GM15510 (cell line): Measurements from ENCODE around the gene MACIR.

Experiments used
- POLR2A ChIP-seq: IDR thresholded peaks from 3 replicates; pipeline ENCODE4 v1.6.1; 2011; ENCODE audit warnings: borderline replicate concordance; ENCODE audit not compliant: insufficient read length; ENCODE audit errors: extremely low read depth

Gene MACIR

DNA sequence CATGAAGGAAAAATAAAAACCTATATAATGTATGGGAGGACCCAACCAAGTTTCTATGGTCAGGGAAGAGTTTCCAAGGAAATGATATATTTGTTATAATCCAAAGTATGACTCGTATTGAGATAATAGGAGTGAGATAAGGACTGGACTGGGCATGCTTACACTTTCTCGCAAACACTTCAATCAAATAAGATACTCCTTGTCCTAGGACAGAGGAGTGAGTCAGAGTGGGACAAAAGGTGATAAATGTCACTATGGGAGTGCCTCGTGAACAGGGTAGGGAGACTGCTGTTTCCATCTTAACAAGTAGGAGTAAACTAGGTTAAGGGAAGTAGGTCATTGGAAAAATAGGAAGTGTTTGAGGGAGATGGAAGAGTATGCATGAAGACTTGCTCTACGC, 47.2 kb downstream of the MACIR start:
- no peak for TF ChIP-seq POLR2A

- TF ChIP-seq POLR2A = no peak
Observed at GRCh38 chr5:103307470-103307869, 48.9 kb downstream of the MACIR start.

DNA sequence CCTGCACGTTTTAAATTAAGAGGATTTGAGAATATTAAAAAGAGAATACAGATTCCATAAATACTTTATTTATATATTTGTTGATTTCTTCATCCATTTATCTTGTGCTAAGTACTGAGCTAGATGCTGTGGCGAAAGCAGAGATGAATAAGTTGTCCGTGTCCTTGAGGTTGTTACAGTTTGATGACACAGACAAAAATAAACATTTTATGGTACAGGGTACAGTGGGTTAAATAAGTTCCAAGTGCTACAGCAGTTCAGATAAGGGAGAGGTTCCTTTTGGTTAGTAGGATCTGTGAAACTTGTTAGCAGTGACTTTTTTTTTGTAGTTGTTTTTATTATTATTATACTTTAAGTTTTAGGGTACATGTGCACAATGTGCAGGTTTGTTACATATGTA, 50.2 kb downstream of the MACIR start:
- no peak for TF ChIP-seq POLR2A

- TF ChIP-seq POLR2A = no peak
Observed at GRCh38 chr5:103313056-103313455, 54.5 kb downstream of the MACIR start.

DNA sequence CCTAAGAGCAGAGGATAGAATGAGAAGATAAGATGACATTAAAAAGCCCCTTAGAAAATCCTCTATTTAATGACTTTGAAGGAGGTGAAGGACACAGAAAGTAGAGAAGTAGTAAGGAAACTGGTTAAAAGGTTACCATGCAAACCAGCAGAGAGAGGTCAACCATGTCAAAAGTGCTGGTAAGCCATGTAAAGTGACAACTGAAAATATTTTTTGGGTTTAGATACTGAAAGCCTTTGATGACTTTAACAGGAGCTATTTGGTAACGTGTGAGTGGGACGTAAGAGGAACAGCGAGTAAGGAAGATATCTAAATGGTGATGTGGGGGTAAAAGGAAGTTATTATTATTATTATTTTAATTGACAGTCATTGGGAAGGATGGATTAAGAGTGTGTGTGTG, 56.9 kb downstream of the MACIR start:
- TF ChIP-seq POLR2A = no peak

- TF ChIP-seq POLR2A = no peak
Observed at GRCh38 chr5:103327451-103327850, 68.9 kb downstream of the MACIR start.

DNA sequence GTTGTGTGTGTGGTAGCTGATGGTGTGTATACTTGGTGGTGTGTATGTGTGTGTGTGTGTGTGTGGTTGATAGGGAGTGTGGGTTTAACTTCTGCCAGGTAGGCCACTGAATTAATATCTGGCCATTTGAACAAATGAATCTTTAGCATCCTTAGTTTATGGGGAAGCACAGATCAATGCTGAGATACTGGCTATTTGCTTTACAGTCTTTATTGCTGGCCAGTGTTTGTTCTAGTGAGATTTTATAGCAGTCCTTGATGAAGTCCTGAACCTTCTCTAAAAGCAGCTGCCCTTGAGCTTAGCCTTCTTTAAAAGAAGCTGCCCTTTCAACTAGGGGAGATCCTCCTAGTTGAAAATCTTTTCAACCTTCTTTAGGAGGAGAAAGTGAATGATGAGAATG, 69.3 kb downstream of the MACIR start:
- TF ChIP-seq POLR2A = no peak
